ENCODE measurements around the gene ZNF512.

DNA sequence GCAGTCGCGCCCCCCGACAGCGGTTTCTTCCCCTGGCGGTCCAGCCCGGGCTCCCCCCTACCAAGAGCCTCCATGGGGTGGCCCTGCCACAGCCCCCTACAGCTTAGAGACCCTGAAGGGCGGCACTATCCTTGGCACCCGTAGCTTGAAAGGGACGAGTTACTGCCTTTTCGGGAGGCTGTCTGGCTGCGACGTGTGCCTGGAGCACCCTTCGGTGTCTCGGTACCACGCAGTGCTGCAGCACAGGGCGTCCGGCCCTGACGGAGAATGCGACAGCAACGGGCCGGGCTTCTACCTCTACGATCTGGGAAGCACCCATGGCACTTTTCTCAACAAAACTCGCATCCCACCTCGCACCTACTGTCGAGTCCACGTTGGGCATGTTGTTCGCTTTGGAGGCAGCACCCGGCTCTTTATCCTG lies 81.3 kb downstream of the ZNF512 start:
- TF ChIP-seq, protein P1, sequence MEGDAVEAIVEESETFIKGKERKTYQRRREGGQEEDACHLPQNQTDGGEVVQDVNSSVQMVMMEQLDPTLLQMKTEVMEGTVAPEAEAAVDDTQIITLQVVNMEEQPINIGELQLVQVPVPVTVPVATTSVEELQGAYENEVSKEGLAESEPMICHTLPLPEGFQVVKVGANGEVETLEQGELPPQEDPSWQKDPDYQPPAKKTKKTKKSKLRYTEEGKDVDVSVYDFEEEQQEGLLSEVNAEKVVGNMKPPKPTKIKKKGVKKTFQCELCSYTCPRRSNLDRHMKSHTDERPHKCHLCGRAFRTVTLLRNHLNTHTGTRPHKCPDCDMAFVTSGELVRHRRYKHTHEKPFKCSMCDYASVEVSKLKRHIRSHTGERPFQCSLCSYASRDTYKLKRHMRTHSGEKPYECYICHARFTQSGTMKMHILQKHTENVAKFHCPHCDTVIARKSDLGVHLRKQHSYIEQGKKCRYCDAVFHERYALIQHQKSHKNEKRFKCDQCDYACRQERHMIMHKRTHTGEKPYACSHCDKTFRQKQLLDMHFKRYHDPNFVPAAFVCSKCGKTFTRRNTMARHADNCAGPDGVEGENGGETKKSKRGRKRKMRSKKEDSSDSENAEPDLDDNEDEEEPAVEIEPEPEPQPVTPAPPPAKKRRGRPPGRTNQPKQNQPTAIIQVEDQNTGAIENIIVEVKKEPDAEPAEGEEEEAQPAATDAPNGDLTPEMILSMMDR (IDR thresholded peaks at IDR 0.05) = no peak
- no peak for TF ChIP-seq POLR2A (IDR thresholded peaks at IDR 0.05)
